NB4 (cell line): ENCODE measurements around the gene CLSTN2.

Source experiments
- POLR2A ChIP-seq: IDR thresholded peaks from 2 replicates; pipeline ENCODE4 v1.6.1; 2011; ENCODE audit warnings: mild to moderate bottlenecking; ENCODE audit not compliant: insufficient read length; ENCODE audit errors: extremely low read depth
- TF ChIP-seq, protein P1 (sequence below): IDR thresholded peaks from one replicate; pipeline ENCODE4 v1.5.1; 2012; ENCODE audit warnings: low read depth, low read length

DNA sequence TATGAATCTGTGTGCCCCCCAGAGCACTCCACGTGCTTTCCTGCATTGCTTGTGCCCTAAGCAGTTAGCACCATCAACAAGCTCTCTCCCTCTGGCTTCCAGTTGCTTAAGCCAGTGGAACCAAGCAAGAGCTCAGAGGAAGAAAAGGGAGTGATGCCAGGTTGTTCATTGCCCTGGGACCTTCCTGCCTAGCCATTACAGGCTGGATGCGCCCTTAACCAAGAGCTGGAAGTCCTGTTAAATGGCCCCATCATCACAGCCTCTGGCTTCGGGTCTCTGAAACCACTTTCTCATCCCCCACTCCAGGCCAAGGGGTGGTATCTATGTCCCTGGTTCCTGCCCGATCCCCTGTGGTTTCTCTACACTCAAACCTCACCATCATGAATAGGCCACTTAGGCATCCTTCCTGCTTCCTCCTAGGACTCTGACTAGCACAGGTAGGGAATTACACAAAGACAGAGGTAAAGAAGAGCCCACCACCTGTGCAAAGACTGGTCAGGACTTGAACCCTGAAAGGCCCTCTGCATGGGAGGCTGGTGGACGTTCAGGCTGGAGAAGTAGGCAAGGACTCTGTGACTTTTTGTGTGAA lies 433.3 kb downstream of the CLSTN2 start:
- TF ChIP-seq, protein P1, sequence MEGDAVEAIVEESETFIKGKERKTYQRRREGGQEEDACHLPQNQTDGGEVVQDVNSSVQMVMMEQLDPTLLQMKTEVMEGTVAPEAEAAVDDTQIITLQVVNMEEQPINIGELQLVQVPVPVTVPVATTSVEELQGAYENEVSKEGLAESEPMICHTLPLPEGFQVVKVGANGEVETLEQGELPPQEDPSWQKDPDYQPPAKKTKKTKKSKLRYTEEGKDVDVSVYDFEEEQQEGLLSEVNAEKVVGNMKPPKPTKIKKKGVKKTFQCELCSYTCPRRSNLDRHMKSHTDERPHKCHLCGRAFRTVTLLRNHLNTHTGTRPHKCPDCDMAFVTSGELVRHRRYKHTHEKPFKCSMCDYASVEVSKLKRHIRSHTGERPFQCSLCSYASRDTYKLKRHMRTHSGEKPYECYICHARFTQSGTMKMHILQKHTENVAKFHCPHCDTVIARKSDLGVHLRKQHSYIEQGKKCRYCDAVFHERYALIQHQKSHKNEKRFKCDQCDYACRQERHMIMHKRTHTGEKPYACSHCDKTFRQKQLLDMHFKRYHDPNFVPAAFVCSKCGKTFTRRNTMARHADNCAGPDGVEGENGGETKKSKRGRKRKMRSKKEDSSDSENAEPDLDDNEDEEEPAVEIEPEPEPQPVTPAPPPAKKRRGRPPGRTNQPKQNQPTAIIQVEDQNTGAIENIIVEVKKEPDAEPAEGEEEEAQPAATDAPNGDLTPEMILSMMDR: no peak
- TF ChIP-seq POLR2A: no peak
